Measurements from ENCODE around the gene DCDC2B. TPM values are rescaled to one million over a fixed set of nuclear protein-coding genes. Genes with fewer than 3 reads are reported as not detected.

DCDC2B gene
- total and polyA plus RNA-seq, 10 of the 15 experiments (the other 5 are each of a cell fraction or from before 2014, with no cell fraction given): 0.12 to 0.21 (median 0.15) TPM; not detected in 7

- TF ChIP-seq NFXL1 (IDR thresholded peaks at IDR 0.05; ENCODE audit: borderline replicate concordance): no peak
- TF ChIP-seq CBX3 (IDR thresholded peaks at IDR 0.05; ENCODE audit: borderline replicate concordance, low read depth): no peak
- 0 out of 2 replicates have a peak, but pooled peaks have one; percentile 59 for TF ChIP-seq FOXM1 (IDR thresholded peaks at IDR 0.05; ENCODE audit: low read depth, low read length)
- no peak for TF ChIP-seq HSF1 (IDR thresholded peaks at IDR 0.05; ENCODE audit: low read depth, low read length)
- no peak for TF ChIP-seq REST (IDR thresholded peaks at IDR 0.05; ENCODE audit: low read depth, low read length)
- TF ChIP-seq EGR1 (IDR thresholded peaks at IDR 0.05; ENCODE audit: borderline replicate concordance in 1 of 2, low read depth in 2 of 2, low read length in 2 of 2): peak in 1 of 2 experiments; percentile 56; a peak in 1 of 3 replicates
- TF ChIP-seq NFYA (IDR thresholded peaks at IDR 0.05; ENCODE audit: borderline replicate concordance, low read depth, low read length): no peak
- TF ChIP-seq YBX1 (IDR thresholded peaks at IDR 0.05): no peak
- TF ChIP-seq NBN (IDR thresholded peaks at IDR 0.05): 0 out of 2 replicates have a peak, but pooled peaks have one; percentile 26
- peak; percentile 79 for TF ChIP-seq RELB (IDR thresholded peaks at IDR 0.05; ENCODE audit: low read depth)
- TF ChIP-seq E2F8 (IDR thresholded peaks at IDR 0.05; ENCODE audit: low read depth, partially characterized antibody): no peak
- no peak for TF ChIP-seq ZNF622 (IDR thresholded peaks at IDR 0.05)
- no peak for TF ChIP-seq MAX (IDR thresholded peaks at IDR 0.05; ENCODE audit: low read depth, low read length)
Observed at GRCh38 chr1:32201011-32201855, 7.7 kb upstream of the DCDC2B start (continued).

Measured in GM12878 (cell line).